ENCODE measurements around the gene DSCAM. TPM values are rescaled to one million over a fixed set of nuclear protein-coding genes. Genes with fewer than 3 reads are reported as not detected.

The DSCAM gene
- total and polyA plus RNA-seq, 2 donors (not counting 1 experiment from before 2014, with no cell fraction given): under 0.01 to 0.01 TPM

DNA sequence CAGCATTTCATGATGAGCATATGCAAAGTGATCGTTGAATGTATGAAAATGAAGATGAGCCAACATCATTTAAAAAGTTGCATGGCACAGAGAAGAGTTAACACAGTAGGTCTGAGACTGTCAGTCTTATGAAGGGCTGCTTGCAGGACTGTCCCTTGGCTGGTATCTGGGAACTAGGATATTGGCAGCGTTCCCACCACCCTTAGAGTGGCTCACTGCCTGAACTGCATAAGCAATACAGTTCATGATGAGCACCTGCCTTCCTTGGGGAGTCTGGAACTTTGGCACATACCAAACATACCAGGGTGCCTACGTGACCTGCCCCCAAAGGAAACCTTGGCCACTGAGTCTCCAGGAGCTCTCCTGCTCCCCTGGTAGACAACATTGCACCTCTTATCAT, 161.8 kb downstream of the DSCAM start:
- H2AFZ ChIP-seq (ENCODE audit: low read length): no peak overlapping the region
- no peaks in the 10 kb centered on the region for H3K36me3 ChIP-seq (ENCODE audit: control insufficient read depth, insufficient read depth, low read length)
- H3K4me3 ChIP-seq (replicated peaks in 1 of 4; ENCODE audit: control extremely low read depth in 1 of 4, insufficient read depth in 1 of 4, low read depth in 3 of 4, low read length in 4 of 4): no peak overlapping the region
- H3K4me2 ChIP-seq (ENCODE audit: extremely low read depth, insufficient read depth, low read length): no peak overlapping the region
- no peak overlapping the region for H3K27ac ChIP-seq (ENCODE audit: insufficient read depth, low read length)
- no peaks in the 10 kb centered on the region for H3K9me3 ChIP-seq (ENCODE audit: control insufficient read depth, insufficient read depth, low read depth, low read length)
- no peaks in the 10 kb centered on the region for H3K27me3 ChIP-seq (ENCODE audit: control insufficient read depth, insufficient read depth, low read length)
- no peak for DNase-seq (ENCODE audit: low read depth in 2 of 2)
- no peaks in the 10 kb centered on the region for H3K4me1 ChIP-seq (ENCODE audit: control insufficient read depth, extremely low read depth, insufficient read depth, low read length)
- H3K79me2 ChIP-seq (ENCODE audit: control insufficient read depth, insufficient read depth, low read length): no peaks in the 10 kb centered on the region
- no peak overlapping the region for H3K9ac ChIP-seq (ENCODE audit: insufficient read depth, low read length)
- no peaks in the 10 kb centered on the region for H4K20me1 ChIP-seq (ENCODE audit: control insufficient read depth, extremely low read depth, insufficient read depth, low read length)
- TF ChIP-seq EZH2 (IDR thresholded peaks at IDR 0.05; ENCODE audit: low read length, missing control alignments): no peak
- TF ChIP-seq, protein P1, sequence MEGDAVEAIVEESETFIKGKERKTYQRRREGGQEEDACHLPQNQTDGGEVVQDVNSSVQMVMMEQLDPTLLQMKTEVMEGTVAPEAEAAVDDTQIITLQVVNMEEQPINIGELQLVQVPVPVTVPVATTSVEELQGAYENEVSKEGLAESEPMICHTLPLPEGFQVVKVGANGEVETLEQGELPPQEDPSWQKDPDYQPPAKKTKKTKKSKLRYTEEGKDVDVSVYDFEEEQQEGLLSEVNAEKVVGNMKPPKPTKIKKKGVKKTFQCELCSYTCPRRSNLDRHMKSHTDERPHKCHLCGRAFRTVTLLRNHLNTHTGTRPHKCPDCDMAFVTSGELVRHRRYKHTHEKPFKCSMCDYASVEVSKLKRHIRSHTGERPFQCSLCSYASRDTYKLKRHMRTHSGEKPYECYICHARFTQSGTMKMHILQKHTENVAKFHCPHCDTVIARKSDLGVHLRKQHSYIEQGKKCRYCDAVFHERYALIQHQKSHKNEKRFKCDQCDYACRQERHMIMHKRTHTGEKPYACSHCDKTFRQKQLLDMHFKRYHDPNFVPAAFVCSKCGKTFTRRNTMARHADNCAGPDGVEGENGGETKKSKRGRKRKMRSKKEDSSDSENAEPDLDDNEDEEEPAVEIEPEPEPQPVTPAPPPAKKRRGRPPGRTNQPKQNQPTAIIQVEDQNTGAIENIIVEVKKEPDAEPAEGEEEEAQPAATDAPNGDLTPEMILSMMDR (conservative IDR thresholded peaks at IDR 0.05 in 1 of 2, IDR thresholded peaks at IDR 0.05 in 1 of 2; ENCODE audit: low read depth in 1 of 2, low read length in 2 of 2): no peak

DNA sequence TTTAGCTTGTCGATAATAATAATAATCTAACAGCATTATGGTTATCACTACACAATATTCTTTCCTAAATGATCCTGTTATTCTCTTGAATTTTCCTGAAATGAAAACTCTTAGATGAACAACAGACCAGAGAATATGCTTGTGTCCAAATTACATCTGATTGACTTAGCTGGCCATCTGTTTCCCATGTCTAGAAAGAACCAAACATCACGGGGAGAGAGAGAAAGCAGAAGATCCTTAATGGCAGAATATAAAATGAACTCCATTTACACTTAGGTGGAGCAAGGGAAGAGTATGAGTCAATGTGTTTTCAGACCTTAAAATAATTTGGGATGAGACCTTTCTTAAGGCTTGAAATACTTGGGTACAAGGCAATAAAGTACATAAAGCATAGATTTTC, 162.2 kb downstream of the DSCAM start:
- no peaks in the 10 kb centered on the region for H4K20me1 ChIP-seq (ENCODE audit: control insufficient read depth, extremely low read depth, insufficient read depth, low read length)
- H3K36me3 ChIP-seq (ENCODE audit: control insufficient read depth, insufficient read depth, low read length): no peaks in the 10 kb centered on the region
- H3K27me3 ChIP-seq (ENCODE audit: control insufficient read depth, insufficient read depth, low read length): no peaks in the 10 kb centered on the region
- no peak for DNase-seq (ENCODE audit: low read depth in 2 of 2)
- H3K4me1 ChIP-seq (ENCODE audit: control insufficient read depth, extremely low read depth, insufficient read depth, low read length): no peaks in the 10 kb centered on the region
- H3K4me3 ChIP-seq (replicated peaks in 1 of 4; ENCODE audit: control extremely low read depth in 1 of 4, insufficient read depth in 1 of 4, low read depth in 3 of 4, low read length in 4 of 4): no peak overlapping the region
- H3K9me3 ChIP-seq (ENCODE audit: control insufficient read depth, insufficient read depth, low read depth, low read length): no peaks in the 10 kb centered on the region
- H2AFZ ChIP-seq (ENCODE audit: low read length): no peak overlapping the region
- H3K9ac ChIP-seq (ENCODE audit: insufficient read depth, low read length): no peak overlapping the region
- no peak for TF ChIP-seq EZH2 (IDR thresholded peaks at IDR 0.05; ENCODE audit: low read length, missing control alignments)
- TF ChIP-seq, protein P1 (conservative IDR thresholded peaks at IDR 0.05 in 1 of 2, IDR thresholded peaks at IDR 0.05 in 1 of 2; ENCODE audit: low read depth in 1 of 2, low read length in 2 of 2): no peak
- no peak overlapping the region for H3K4me2 ChIP-seq (ENCODE audit: extremely low read depth, insufficient read depth, low read length)
- H3K27ac ChIP-seq (ENCODE audit: insufficient read depth, low read length): no peak overlapping the region
- H3K79me2 ChIP-seq (ENCODE audit: control insufficient read depth, insufficient read depth, low read length): no peaks in the 10 kb centered on the region

DNA sequence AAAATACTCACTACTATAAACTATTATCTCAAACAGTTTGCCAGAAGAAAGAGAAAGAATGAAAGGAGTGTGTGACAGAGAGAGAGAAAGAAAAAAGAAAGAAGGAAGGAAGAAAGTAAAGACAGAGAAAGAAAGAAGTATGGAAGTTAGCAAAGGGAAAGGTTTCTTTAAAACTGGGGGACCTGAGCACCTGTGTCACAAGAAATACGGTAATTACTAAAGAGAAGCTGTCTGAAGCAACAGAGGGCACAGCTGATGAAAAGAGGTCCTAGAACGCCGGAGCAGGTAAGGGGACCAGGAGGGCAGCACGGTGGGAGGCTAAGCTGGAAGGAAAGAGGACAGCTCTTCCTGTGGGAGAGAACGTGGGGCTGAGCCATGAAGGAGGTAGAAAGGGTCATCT, 163.6 kb downstream of the DSCAM start:
- H3K36me3 ChIP-seq (ENCODE audit: control insufficient read depth, insufficient read depth, low read length): no peaks in the 10 kb centered on the region
- no peak overlapping the region for H3K27ac ChIP-seq (ENCODE audit: insufficient read depth, low read length)
- H3K27me3 ChIP-seq (ENCODE audit: control insufficient read depth, insufficient read depth, low read length): no peaks in the 10 kb centered on the region
- no peak for DNase-seq (ENCODE audit: low read depth in 2 of 2)
- H3K4me1 ChIP-seq (ENCODE audit: control insufficient read depth, extremely low read depth, insufficient read depth, low read length): no peaks in the 10 kb centered on the region
- no peaks in the 10 kb centered on the region for H3K79me2 ChIP-seq (ENCODE audit: control insufficient read depth, insufficient read depth, low read length)
- no peak overlapping the region for H2AFZ ChIP-seq (ENCODE audit: low read length)
- H3K4me2 ChIP-seq (ENCODE audit: extremely low read depth, insufficient read depth, low read length): no peak overlapping the region
- H3K9ac ChIP-seq (ENCODE audit: insufficient read depth, low read length): no peak overlapping the region
- H4K20me1 ChIP-seq (ENCODE audit: control insufficient read depth, extremely low read depth, insufficient read depth, low read length): no peaks in the 10 kb centered on the region
- no peak overlapping the region for H3K4me3 ChIP-seq (replicated peaks in 1 of 4; ENCODE audit: control extremely low read depth in 1 of 4, insufficient read depth in 1 of 4, low read depth in 3 of 4, low read length in 4 of 4)
- no peaks in the 10 kb centered on the region for H3K9me3 ChIP-seq (ENCODE audit: control insufficient read depth, insufficient read depth, low read depth, low read length)
- no peak for TF ChIP-seq EZH2 (IDR thresholded peaks at IDR 0.05; ENCODE audit: low read length, missing control alignments)
- TF ChIP-seq, protein P1 (conservative IDR thresholded peaks at IDR 0.05 in 1 of 2, IDR thresholded peaks at IDR 0.05 in 1 of 2; ENCODE audit: low read depth in 1 of 2, low read length in 2 of 2): no peak
